HG02840 (cell line): ENCODE data around the gene VPS26A.

ENCODE experiments used
- ATAC-seq: cut with Tn5 transposase; IDR thresholded peaks from one replicate; pipeline ENCODE4 v1.9.1; 2021; ENCODE audit warnings: mild to moderate bottlenecking, moderate library complexity, moderate number of reproducible peaks; ENCODE audit not compliant: unreplicated experiment, low FRiP score

Gene VPS26A

GRCh38 chr10:69216577-69217118 lies 92.7 kb downstream of the VPS26A start:
- ATAC-seq, result no peak

- ATAC-seq, result no peak
These were observed 93.3 kb downstream of the VPS26A start for GRCh38 chr10:69217119-69217754.

- no peak for ATAC-seq
These were observed 94.9 kb downstream of the VPS26A start for GRCh38 chr10:69218831-69219230.

- no peak for ATAC-seq
These were observed 96.1 kb downstream of the VPS26A start, which contains the start of gene HKDC1 for GRCh38 chr10:69220041-69220451. TSS of gene HKDC1 (plus strand) at chr10:69220332. CDS start at chr10:69220436, 104 bp downstream.

GRCh38 chr10:69220507-69220906 lies 96.5 kb downstream of the VPS26A start:
- ATAC-seq, result no peak
